ENCODE measurements around the gene NTM. TPM values are rescaled to one million over a fixed set of nuclear protein-coding genes. Genes with fewer than 3 reads are reported as not detected.

NTM gene
- total and polyA plus RNA-seq, 2 of the 8 experiments (the other 6 are each of a cell fraction or from before 2014, with no cell fraction given), result 13.4 to 20.0 TPM

DNA sequence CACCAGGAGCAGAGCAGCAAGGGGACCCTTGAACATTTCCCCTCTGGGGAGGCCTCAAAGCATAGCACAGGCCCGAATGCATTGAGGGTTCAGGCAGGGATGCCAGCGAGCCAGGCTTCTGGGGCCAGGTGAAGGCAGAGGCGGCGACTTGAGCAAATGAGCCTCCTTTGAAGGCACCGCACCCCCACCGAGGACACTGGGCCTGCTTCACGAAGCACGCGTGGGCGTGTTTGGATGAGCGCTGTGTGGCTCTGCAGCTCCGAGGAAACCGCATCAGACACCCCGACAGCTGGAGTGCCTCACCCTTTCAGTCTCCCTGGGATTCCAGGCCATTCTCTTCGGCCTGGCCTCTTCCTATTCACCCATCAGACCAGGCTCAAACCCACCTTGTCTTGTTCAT, 301.8 kb downstream of the NTM start:
- Histone ChIP-seq H3K36me3 (ENCODE audit: control insufficient read depth in 2 of 4, insufficient read depth in 4 of 4, low read length in 3 of 4) (no peaks in the 10 kb centered on the region), H2BK15ac (ENCODE audit: low read length) (no peak overlapping the region), H3K9me3 (ENCODE audit: insufficient read depth in 2 of 2, low read depth in 1 of 2, low read length in 1 of 2) (no peaks in the 10 kb centered on the region), H3K4ac (replicated peaks; ENCODE audit: insufficient read length, low read depth, low read length) (no peak overlapping the region), H4K20me1 (replicated peaks in 1 of 2; ENCODE audit: control insufficient read depth in 1 of 2, insufficient read depth in 2 of 2, low read length in 2 of 2) (peaks cover 0 to 2% of the 10 kb centered on the region in 2 experiments), H3K4me2 (ENCODE audit: insufficient read depth in 1 of 2, low read depth in 2 of 2, low read length in 2 of 2) (no peak overlapping the region), H4K91ac (replicated peaks; ENCODE audit: insufficient read length, low read length) (peak overlapping the region; percentile 40), H4K8ac (ENCODE audit: extremely low read depth, insufficient read depth, low read length) (no peak overlapping the region; the same call in 1 of the 2 replicates), H2BK120ac (replicated peaks; ENCODE audit: low read depth, low read length) (no peak overlapping the region), H3K14ac (ENCODE audit: insufficient read length) (no peak overlapping the region), H3K79me1 (ENCODE audit: low read depth, low read length) (no peaks in the 10 kb centered on the region), H2AK5ac (ENCODE audit: low read depth, low read length) (no peak overlapping the region), H3K23me2 (ENCODE audit: low read depth, low read length) (no peaks in the 10 kb centered on the region), H3K23ac (ENCODE audit: insufficient read length) (no peak overlapping the region), H2BK5ac (ENCODE audit: low read depth, low read length) (no peak overlapping the region; the same call in 1 of the 2 replicates), H3K18ac (ENCODE audit: extremely low read depth, low read length) (no peak overlapping the region; the same call in 1 of the 2 replicates), H2AFZ (ENCODE audit: low read length) (peak overlapping the region; percentile 96), H3K56ac (replicated peaks; ENCODE audit: insufficient read length, low read depth, low read length) (no peak overlapping the region), H3K79me2 (ENCODE audit: control insufficient read depth in 1 of 2, insufficient read depth in 2 of 2, low read length in 2 of 2) (no peaks in the 10 kb centered on the region), H3K4me3 (ENCODE audit: extremely low read depth in 1 of 4, insufficient read depth in 2 of 4, low read depth in 3 of 4, low read length in 4 of 4) (no peak overlapping the region), H3K27ac (ENCODE audit: low read depth, low read length) (no peak overlapping the region), H4K5ac (ENCODE audit: insufficient read length, low read depth, low read length) (no peak overlapping the region), H2BK20ac (ENCODE audit: low read length) (0 out of 2 replicates have a peak overlapping the region, but pooled peaks have one; percentile 73), H2BK12ac (ENCODE audit: low read depth, low read length) (peak overlapping the region; percentile 83; the same call in 1 of the 2 replicates), H3K4me1 (replicated peaks in 1 of 4; ENCODE audit: control insufficient read depth in 3 of 4, insufficient read depth in 4 of 4, low read length in 3 of 4) (peaks cover 0 to 5% (median under 1%) of the 10 kb centered on the region in 4 experiments; a peak in 3 of 7 replicates), H3K9ac (replicated peaks in 1 of 4; ENCODE audit: extremely low read depth in 1 of 4, low read depth in 3 of 4, low read length in 3 of 4) (no peak overlapping the region), H3K27me3 (replicated peaks in 1 of 4; ENCODE audit: control insufficient read depth in 3 of 4, extremely low read depth in 1 of 4, insufficient read depth in 3 of 4, low read length in 3 of 4) (no peaks in the 10 kb centered on the region; a peak in 1 of 7 replicates)
- TF ChIP-seq CREB1 (IDR thresholded peaks at IDR 0.05), result no peak
- TF ChIP-seq, protein P1, sequence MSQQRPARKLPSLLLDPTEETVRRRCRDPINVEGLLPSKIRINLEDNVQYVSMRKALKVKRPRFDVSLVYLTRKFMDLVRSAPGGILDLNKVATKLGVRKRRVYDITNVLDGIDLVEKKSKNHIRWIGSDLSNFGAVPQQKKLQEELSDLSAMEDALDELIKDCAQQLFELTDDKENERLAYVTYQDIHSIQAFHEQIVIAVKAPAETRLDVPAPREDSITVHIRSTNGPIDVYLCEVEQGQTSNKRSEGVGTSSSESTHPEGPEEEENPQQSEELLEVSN (IDR thresholded peaks at IDR 0.05), result peak; percentile 28; the same call in 1 of the 2 replicates
- WGBS, 2 experiments (ENCODE audit: extremely low coverage in 1 of 2, insufficient coverage in 1 of 2, insufficient read length in 1 of 2, insufficient replicate concordance in 2 of 2, low coverage in 1 of 2, low lambda C conversion rate in 2 of 2, missing lambda C conversion rate in 1 of 2), result 87% methylated on average over 15 of the region's 15 CpGs; no CpG with 5 or more reads in 1 of the 2 experiments
- CTCF ChIA-PET (ENCODE audit: partially characterized antibody), result interaction anchor here (0.6 to 31.3 kb wide), 15 partner anchors 14 to 608 kb away, joined by 3 to 1023 read pairs (median 5); no protein-coding TSS in a partner anchor
- DNase-seq (ENCODE audit: low read depth in 1 of 2, low spot score in 2 of 2) (no peak), FAIRE-seq (no peak)
- POLR2A ChIA-PET (ENCODE audit: partially characterized antibody), result no interaction called here
